ENCODE results near the gene B4GALNT4.

Gene B4GALNT4

GRCh38 chr11:380095-380480 lies 10.8 kb downstream of the B4GALNT4 start:
- TF ChIP-seq, protein P1, sequence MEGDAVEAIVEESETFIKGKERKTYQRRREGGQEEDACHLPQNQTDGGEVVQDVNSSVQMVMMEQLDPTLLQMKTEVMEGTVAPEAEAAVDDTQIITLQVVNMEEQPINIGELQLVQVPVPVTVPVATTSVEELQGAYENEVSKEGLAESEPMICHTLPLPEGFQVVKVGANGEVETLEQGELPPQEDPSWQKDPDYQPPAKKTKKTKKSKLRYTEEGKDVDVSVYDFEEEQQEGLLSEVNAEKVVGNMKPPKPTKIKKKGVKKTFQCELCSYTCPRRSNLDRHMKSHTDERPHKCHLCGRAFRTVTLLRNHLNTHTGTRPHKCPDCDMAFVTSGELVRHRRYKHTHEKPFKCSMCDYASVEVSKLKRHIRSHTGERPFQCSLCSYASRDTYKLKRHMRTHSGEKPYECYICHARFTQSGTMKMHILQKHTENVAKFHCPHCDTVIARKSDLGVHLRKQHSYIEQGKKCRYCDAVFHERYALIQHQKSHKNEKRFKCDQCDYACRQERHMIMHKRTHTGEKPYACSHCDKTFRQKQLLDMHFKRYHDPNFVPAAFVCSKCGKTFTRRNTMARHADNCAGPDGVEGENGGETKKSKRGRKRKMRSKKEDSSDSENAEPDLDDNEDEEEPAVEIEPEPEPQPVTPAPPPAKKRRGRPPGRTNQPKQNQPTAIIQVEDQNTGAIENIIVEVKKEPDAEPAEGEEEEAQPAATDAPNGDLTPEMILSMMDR (IDR thresholded peaks at IDR 0.05; ENCODE audit: low read depth, low read length, missing control alignments), result no peak
- H3K4me3 ChIP-seq (ENCODE audit: low read depth, low read length), result no peak overlapping the region
- DNase-seq (ENCODE audit: low read depth), result no peak
- in situ Hi-C loops (cut with HindIII; ENCODE audit: low sequenced_read_pairs), result no loop called here

DNA sequence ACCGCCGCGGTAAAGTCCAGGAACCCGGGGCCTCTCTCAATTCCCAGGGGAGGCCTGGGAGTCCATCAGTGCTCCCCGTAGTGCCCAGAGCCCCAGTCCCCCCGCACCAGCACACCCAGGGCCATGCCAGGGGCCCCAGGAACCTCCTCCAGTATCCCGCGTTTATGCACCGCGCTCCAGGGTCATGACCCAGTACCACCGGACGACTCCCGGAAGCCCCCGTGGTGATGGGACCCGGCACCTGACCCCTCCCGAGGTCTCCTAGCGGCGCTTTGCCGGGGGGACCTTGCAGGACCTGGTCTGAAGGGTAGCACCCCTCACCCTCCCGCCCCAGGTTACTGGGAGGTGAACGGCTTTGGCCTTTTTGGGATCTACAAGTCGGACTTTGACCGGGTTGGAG lies 11.2 kb downstream of the B4GALNT4 start:
- no peak overlapping the region for H3K4me3 ChIP-seq (ENCODE audit: low read depth, low read length)
- TF ChIP-seq, protein P1 (IDR thresholded peaks at IDR 0.05; ENCODE audit: low read depth, low read length, missing control alignments), result no peak
- no peak for DNase-seq (ENCODE audit: low read depth)
- in situ Hi-C loops (cut with HindIII; ENCODE audit: low sequenced_read_pairs), result no loop called here

DNA sequence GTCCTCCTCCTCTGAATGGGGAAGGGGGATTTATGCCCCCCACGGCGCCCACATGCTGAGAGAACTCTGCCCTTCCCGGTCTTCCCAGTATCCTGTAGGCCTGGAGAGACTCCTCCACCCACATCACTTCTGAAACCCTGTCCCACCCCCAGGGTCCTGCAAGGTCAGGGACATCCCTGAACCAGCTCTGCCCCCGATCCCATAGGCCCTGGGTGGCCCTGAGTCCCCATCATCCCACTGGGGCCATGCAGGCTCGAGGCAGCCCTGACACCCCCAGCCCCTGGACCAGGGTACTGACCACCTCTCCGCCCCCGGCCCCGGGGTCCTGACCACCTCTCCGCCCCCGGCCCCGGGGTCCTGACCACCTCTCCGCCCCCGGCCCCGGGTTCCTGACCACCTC lies 11.7 kb downstream of the B4GALNT4 start:
- no peak overlapping the region for H3K4me3 ChIP-seq (ENCODE audit: low read depth, low read length)
- TF ChIP-seq, protein P1 (IDR thresholded peaks at IDR 0.05; ENCODE audit: low read depth, low read length, missing control alignments), result no peak
- in situ Hi-C loops (cut with HindIII; ENCODE audit: low sequenced_read_pairs), result no loop called here
- no peak for DNase-seq (ENCODE audit: low read depth)

- in situ Hi-C loops (cut with HindIII; ENCODE audit: low sequenced_read_pairs), result no loop called here
- no peak overlapping the region for H3K4me3 ChIP-seq (ENCODE audit: low read depth, low read length)
- TF ChIP-seq, protein P1 (IDR thresholded peaks at IDR 0.05; ENCODE audit: low read depth, low read length, missing control alignments), result no peak
- DNase-seq (ENCODE audit: low read depth), result no peak
These were observed 12.3 kb downstream of the B4GALNT4 start for GRCh38 chr11:381501-382072.

DNA sequence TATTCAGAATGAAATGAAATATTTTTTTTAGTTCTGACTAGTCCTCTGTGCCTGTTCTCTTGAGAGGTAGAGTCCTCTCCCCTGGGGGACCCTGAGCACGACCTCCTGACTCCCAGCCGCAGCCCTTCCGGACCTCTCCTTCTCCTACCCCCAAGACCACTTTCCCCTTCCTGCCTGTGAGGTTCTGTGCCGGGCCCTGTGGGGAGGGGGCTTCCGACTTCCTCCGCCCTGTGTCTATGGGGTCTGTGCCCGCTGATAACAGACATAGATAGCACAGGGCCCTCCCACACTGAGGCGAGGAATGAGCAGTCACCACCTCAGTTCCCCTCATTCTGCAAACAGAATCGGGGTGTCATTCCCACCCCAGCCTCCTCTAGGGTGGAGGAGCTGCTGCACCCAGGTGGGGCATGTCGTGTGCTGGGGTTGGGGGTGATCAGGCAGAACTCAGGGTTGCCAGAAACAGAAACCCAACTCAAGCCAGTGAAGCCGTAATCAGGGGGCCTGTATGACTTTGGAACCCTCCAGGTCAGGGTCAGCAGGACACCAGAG lies 12.9 kb downstream of the B4GALNT4 start:
- in situ Hi-C loops (cut with HindIII; ENCODE audit: low sequenced_read_pairs), result no loop called here
- no peak for DNase-seq (ENCODE audit: low read depth)
- H3K4me3 ChIP-seq (ENCODE audit: low read depth, low read length), result no peak overlapping the region
- TF ChIP-seq, protein P1 (IDR thresholded peaks at IDR 0.05; ENCODE audit: low read depth, low read length, missing control alignments), result no peak

DNA sequence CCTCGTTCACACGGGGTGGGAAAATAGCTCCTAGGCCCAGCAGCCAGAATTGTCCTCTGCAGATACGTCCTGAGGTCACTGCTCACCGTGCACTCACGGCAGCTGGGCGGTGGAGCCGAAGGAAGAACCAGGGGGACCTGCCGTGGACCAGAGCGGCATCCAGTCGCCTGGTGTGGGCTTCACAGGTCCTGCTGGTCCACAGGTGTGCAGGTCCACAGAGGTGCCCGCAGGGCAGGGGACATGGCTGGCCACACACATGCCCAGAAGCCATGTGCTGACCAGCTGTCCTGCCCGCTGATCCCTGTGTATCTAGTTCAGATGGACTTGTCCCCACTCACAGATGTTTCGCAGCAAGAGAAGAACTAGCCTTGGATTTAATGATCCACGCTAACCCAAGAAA lies 14.1 kb downstream of the B4GALNT4 start:
- TF ChIP-seq, protein P1 (IDR thresholded peaks at IDR 0.05; ENCODE audit: low read depth, low read length, missing control alignments), result no peak
- no peak overlapping the region for H3K4me3 ChIP-seq (ENCODE audit: low read depth, low read length)
- no peak for DNase-seq (ENCODE audit: low read depth)
- in situ Hi-C loops (cut with HindIII; ENCODE audit: low sequenced_read_pairs), result no loop called here
